Transverse colon (tissue), 4 donors: Measurements from ENCODE around the gene PDSS1. TPM values are rescaled to one million over a fixed set of nuclear protein-coding genes. Genes with fewer than 3 reads are reported as not detected.
"Not testable (repeated sequence)": the region's sequence is repeated elsewhere in the genome, so short reads cannot be mapped to it uniquely, and the experiment has no call there.

Source experiments
- DNase-seq: peaks from one replicate; pipeline ENCODE4 v3.0.0-alpha.2; 2019
- H3K27ac ChIP-seq, 4 donors: fragments of 200-600 bp; sonication (generic); 2 replicates each; pipeline ENCODE4 v1.5.1; 2016 to 2018; ENCODE audit warnings: inconsistent platforms in 4 of 4
- H3K27me3 ChIP-seq: fragments of 200-600 bp; sonication (generic); 2 replicates; pipeline ENCODE4 v1.5.1; 2017; ENCODE audit warnings: inconsistent platforms
- H3K36me3 ChIP-seq, 4 donors: fragments of 200-600 bp; sonication (generic); 2 replicates each; pipeline ENCODE4 v1.5.1; 2017 to 2019; ENCODE audit warnings: inconsistent platforms in 4 of 4
- H3K4me1 ChIP-seq, 4 donors: fragments of 200-600 bp; sonication (generic); 2 replicates each; pipeline ENCODE4 v1.5.1; 2017 to 2020; ENCODE audit warnings: inconsistent platforms in 4 of 4
- H3K4me3 ChIP-seq, 4 donors: fragments of 200-600 bp; sonication (generic); 1 replicate in 1 of 4; 2 replicates in 3 of 4; pipeline versions ENCODE4 v1.5.1 to v1.6.1; 2017 to 2019; ENCODE audit warnings: inconsistent platforms in 4 of 4
- H3K9me3 ChIP-seq, 2 donors: fragments of 200-600 bp; sonication (generic); 2 replicates each; pipeline ENCODE4 v1.5.1; 2017 to 2019; ENCODE audit warnings: inconsistent platforms in 2 of 2
- CTCF ChIP-seq, 5 experiments: fragments of 200-600 bp in 3 of 5; fragments of 450-650 bp in 2 of 5; sonication (generic) in 3 of 5; IDR thresholded peaks; 1 replicate in 2 of 5; 2 replicates in 3 of 5; pipeline ENCODE4 v1.5.1; 2016 to 2017; ENCODE audit warnings: antibody characterized with exemption in 5 of 5, inconsistent platforms in 3 of 5, mild to moderate bottlenecking in 2 of 5, moderate library complexity in 1 of 5
- EP300 ChIP-seq: sonication (generic); formaldehyde crosslinking; IDR thresholded peaks from one replicate; pipeline ENCODE4 v1.6.1; 2017; ENCODE audit warnings: antibody characterized with exemption, low read depth
- POLR2A ChIP-seq: fragments of 450-650 bp; IDR thresholded peaks from one replicate; pipeline ENCODE4 v1.6.1; 2016; ENCODE audit warnings: antibody characterized with exemption, mild to moderate bottlenecking, moderate library complexity
- POLR2AphosphoS5 ChIP-seq, 3 donors: sonication (generic); formaldehyde crosslinking; IDR thresholded peaks; one replicate each; pipeline ENCODE4 v1.6.1; 2016; ENCODE audit warnings: antibody characterized with exemption in 3 of 3
- WGBS, 2 donors: methylation state at CpG; one replicate each; pipeline ENCODE4 v1.1.5; 2018; ENCODE audit warnings: low coverage in 1 of 2; 5-methylcytosine and 5-hydroxymethylcytosine counted together
- in situ Hi-C, 4 donors: fragments of 200-750 bp; cut with MboI; loops; one replicate each; pipeline versions ENCODE4 v1.15.0 to v1.15.1; 2017; ENCODE audit warnings: low sequenced_read_pairs in 3 of 4, low pct_ligation_motif_present in 1 of 4, low pct_unique_long_range_greater_than_20kb in 1 of 4
- intact Hi-C: fragments of 100-400 bp; cut with DNase I; formaldehyde crosslinking; loops from one replicate; pipeline ENCODE4 v1.15.1; 2023; ENCODE audit warnings: low total_unique reads
- total RNA-seq, 4 donors: library from RNA; depleted of rRNA; stranded (reverse); fragments of >200 nt; gene quantifications; one replicate each; pipeline ENCODE4 v1.1.0, GENCODE V29; 2016

The PDSS1 gene
- total RNA-seq, 4 donors from 2014 or later, result 13.1 to 66.7 (median 23.8) TPM

GRCh38 chr10:26684667-26685264 lies 12.7 kb upstream of the PDSS1 start:
- H3K36me3 ChIP-seq, H3K27ac ChIP-seq, intact Hi-C loops, H3K4me3 ChIP-seq, DNase-seq, H3K4me1 ChIP-seq, H3K27me3 ChIP-seq, H3K9me3 ChIP-seq: not testable (repeated sequence)
- in situ Hi-C loops, result loop anchor here in 1 of 4 donors (25.0 kb wide), 1 partner anchor 347 kb away; no protein-coding TSS in a partner anchor
- WGBS, 2 donors, result 18 to 22% methylated on average over 6 of the region's 6 CpGs
- peak; percentile 37 to 65 (median 56) for TF ChIP-seq CTCF (IDR thresholded peaks at IDR 0.05)

- WGBS, 2 donors, result 75 to 90% methylated on average over 1 to 3 of the region's 3 CpGs
- H3K27me3 ChIP-seq, result no peaks in the 10 kb centered on the region
- peaks cover 0 to 3% (median 0%) of the 10 kb centered on the region in 4 donors for H3K4me1 ChIP-seq
- TF ChIP-seq POLR2AphosphoS5 (IDR thresholded peaks at IDR 0.05) (no peak), EP300 (no peak), POLR2A (no peak)
- in situ Hi-C loops (loop anchor here in 1 of 4 donors (25.0 kb wide), 1 partner anchor 348 kb away; no protein-coding TSS in a partner anchor), intact Hi-C loops (no loop called here)
- H3K36me3 ChIP-seq, result no peaks in the 10 kb centered on the region
- H3K4me3 ChIP-seq, result no peak overlapping the region
- H3K9me3 ChIP-seq, result no peaks in the 10 kb centered on the region
- DNase-seq, result no peak
- H3K27ac ChIP-seq, result no peak overlapping the region
These were observed 12.1 kb upstream of the PDSS1 start for GRCh38 chr10:26685441-26685840.

- no peak for DNase-seq
- WGBS, 2 donors, result 75 to 91% methylated on average over 1 to 4 of the region's 4 CpGs
- intact Hi-C loops (no loop called here), in situ Hi-C loops (loop anchor here in 1 of 4 donors (25.0 kb wide), 1 partner anchor 352 kb away; no protein-coding TSS in a partner anchor)
- Histone ChIP-seq H3K9me3 (no peaks in the 10 kb centered on the region), H3K27ac (no peak overlapping the region), H3K27me3 (no peaks in the 10 kb centered on the region), H3K4me3 (no peak overlapping the region), H3K36me3 (no peaks in the 10 kb centered on the region), H3K4me1 (peaks cover 0 to 3% (median 0%) of the 10 kb centered on the region in 4 donors)
- TF ChIP-seq EP300 (no peak), CTCF (IDR thresholded peaks at IDR 0.05) (no peak)
These were observed 8.1 kb upstream of the PDSS1 start for GRCh38 chr10:26689399-26689798.

DNA sequence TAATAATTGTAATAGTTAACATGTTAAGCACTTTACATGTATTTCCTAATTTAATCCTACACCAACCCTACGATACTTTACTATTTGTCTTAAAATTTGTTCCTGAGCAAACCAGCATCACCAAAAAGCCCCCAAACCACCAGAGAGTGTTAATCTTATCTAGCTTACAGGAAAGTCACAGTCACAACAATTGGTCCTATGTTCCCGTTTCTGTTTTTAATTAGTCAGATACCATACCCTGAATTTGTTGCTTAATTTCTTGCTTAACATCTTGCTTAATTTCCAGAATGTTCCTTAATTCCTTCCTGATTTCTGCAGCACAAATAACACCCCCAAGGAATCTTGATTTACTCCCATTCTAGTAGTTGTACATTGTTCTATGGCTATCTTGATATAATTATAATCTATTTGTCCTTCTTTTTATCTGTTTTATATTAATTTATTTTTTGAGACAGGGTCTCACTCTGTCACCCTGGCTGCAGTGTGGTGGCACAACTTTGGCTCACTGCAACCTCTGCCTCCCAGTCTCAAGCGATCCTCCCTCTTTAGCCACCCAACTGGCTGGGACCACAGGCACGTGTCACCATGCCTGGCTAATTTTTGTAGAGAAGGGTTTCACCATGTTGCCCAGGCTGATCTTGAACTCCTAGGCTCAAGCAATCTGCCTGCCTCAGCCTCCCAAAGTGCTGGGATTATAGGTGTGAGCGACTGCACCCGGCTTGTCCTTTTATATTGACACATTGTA lies 6.6 kb upstream of the PDSS1 start:
- H3K4me3 ChIP-seq, result no peak overlapping the region
- no peaks in the 10 kb centered on the region for H3K9me3 ChIP-seq
- H3K27me3 ChIP-seq, result no peaks in the 10 kb centered on the region
- no peaks in the 10 kb centered on the region for H3K4me1 ChIP-seq
- no peak for TF ChIP-seq CTCF (IDR thresholded peaks at IDR 0.05)
- TF ChIP-seq POLR2AphosphoS5 (IDR thresholded peaks at IDR 0.05), result no peak
- in situ Hi-C loops, result loop anchor here in 1 of 4 donors (25.0 kb wide), 1 partner anchor 354 kb away; no protein-coding TSS in a partner anchor
- intact Hi-C loops, result no loop called here
- 50 to 67% methylated on average over 5 to 6 of the region's 6 CpGs for WGBS, 2 donors
- no peak overlapping the region for H3K27ac ChIP-seq
- DNase-seq, result no peak
- no peaks in the 10 kb centered on the region for H3K36me3 ChIP-seq

DNA sequence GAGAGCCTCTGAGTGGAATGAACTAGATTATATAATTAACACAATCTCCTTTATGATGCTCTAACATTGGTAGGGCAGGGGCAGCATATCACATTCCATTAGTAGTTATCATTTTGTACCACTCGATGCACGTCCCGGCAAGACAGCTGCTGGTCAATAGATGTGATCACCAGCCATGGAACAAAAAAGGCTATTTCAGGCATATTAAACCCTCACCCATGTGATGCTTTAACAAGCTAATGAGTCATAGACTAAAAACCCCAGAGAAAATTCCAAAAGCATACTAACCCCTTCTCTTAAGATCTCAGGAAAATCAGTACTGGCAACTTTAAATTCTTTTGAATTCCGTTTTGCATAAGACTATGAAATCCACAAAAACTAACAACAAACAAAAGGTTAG lies 3.0 kb upstream of the PDSS1 start:
- H3K27ac ChIP-seq, intact Hi-C loops, DNase-seq: not testable (repeated sequence)

More for the DNA sequence above, 3.0 kb upstream of the PDSS1 start:
- H3K4me1 ChIP-seq, result peaks cover 4 to 22% (median 20%) of the 10 kb centered on the region in 4 donors
- H3K9me3 ChIP-seq, H3K27me3 ChIP-seq, H3K4me3 ChIP-seq, H3K36me3 ChIP-seq: not testable (repeated sequence)
- 86 to 94% methylated on average over 4 of the region's 4 CpGs for WGBS, 2 donors
- in situ Hi-C loops, result loop anchor here in 1 of 4 donors (25.0 kb wide), 1 partner anchor 357 kb away; no protein-coding TSS in a partner anchor
